HG03457 (cell line): ENCODE results near the gene FIGN.

Experiments
- ATAC-seq: cut with Tn5 transposase; IDR thresholded peaks from one replicate; pipeline ENCODE4 v1.9.1; 2021; ENCODE audit warnings: moderate number of reproducible peaks; ENCODE audit not compliant: unreplicated experiment

Gene FIGN

GRCh38 chr2:163626208-163626607 is 109.6 kb downstream of the FIGN start:
- no peak for ATAC-seq

DNA sequence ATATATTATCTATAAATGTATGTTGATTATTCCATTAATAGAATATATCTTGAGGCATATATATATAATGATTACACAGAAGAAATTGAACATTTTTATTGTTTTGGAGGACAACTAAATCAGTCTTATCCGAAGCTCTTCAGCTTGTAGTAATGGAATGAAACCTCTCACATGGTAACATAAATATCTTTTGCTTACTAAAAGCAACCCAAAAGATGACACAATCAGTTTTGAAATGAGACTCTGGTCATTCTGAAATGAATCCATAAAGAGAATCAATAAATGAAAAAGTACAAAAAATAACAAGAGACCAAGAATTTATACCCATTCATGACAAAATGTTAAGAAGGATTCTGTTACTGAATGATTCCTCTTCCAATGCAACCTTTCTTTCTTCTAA is 110.2 kb downstream of the FIGN start:
- no peak for ATAC-seq

- ATAC-seq = no peak
These were observed 114.3 kb downstream of the FIGN start for GRCh38 chr2:163621445-163622004.

GRCh38 chr2:163617517-163617916 is 118.3 kb downstream of the FIGN start:
- no peak for ATAC-seq

DNA sequence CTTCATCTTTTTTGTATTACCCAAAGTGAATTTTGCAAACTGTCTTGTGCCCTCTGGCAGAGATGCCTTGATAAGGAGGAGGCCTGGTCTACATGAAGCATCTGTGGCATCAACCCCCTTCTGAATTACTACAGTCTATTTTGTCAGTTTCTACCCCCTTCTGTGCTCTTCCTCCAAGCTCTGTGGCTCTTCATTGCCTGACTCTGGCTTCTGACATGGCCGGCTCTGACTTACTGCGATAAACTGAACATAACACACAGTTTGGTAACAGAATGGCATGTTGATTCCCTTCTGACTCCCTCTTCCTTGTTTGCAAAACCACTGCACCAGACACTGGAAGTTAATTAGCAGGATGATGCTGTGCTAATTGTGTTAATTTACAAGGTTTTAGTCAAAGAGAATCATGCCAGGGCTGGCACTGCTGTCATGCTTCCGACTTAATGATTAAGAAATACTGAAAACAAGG is 122.5 kb downstream of the FIGN start:
- no peak for ATAC-seq

GRCh38 chr2:163612332-163612731 is 123.5 kb downstream of the FIGN start:
- no peak for ATAC-seq

DNA sequence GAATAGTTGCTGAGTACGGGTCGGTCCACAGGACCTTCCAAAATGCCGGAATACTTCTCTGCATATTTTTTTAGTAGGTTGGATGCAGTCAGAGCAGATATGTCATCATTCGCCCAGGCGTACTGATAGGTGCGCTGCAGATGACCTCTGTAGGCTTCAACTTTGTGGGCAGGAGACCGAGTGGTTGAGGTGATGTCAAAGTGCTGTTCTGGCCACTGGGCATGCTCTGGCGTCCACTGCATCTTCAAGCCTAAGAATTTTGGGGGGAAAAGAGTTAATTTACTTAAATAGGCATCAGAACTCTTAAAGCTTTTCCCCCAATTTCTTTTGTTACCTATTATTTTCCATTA is 124.3 kb downstream of the FIGN start:
- ATAC-seq = no peak

DNA sequence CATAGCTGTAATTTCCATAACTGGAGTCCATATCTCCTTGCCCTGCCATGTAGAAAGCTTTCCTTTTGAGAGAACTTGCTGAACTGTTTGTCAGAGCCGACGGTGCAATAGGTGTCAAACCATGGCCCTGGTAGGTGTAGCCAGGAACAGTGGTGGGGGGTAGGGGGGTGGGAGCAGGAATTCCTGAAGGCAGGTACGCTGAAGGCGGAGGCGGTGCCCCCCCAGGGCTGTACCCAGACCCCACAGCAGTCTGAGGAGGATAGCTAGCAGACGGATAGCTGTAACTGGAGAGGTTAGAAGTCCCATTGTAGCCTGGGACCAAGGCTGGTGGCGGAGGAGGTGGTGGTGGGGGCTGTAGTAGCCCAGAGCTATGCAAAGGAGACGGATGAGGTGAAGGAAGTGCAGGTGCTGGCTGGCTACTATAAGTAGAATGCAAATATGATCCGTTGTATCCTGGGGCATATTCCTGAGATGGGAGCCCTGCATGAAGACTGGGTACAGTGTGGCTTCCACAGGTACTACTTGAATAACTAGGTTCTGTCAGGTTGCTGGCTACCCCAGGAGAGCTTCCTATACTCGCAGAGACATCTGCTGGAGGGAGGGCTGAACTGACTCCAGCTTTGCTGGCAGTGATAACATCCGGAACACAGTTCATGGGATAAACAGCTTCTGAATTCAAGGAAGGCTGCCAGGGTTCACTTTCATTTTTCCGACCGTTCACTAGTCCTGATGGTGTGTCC is 124.8 kb downstream of the FIGN start:
- ATAC-seq = no peak

DNA sequence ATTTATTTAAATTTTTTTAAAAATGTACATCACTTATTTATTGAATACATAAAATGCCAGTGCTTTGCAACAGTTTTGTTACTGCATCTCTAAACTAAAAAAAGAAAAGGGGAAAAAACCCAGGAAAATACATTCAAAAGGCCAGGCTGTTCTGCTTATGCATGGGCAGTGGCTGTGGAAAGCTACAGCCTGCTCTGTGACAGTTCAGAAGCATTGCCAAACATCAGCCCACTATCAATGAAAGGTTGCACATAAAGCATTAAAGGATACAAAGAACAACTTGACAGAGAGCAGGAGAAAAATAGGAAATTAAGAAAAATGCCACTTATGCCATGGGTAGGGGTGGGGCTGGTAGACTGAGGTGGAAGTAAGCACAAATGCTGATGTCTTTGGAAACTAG is 128.2 kb downstream of the FIGN start:
- ATAC-seq = no peak

- ATAC-seq = no peak
These were observed 128.9 kb downstream of the FIGN start for GRCh38 chr2:163606878-163607277.

GRCh38 chr2:163605779-163606178 is 130.0 kb downstream of the FIGN start:
- ATAC-seq = no peak

GRCh38 chr2:163604941-163605555 is 130.8 kb downstream of the FIGN start:
- no peak for ATAC-seq

- ATAC-seq = no peak
These were observed 133.6 kb downstream of the FIGN start for GRCh38 chr2:163602196-163602595.

DNA sequence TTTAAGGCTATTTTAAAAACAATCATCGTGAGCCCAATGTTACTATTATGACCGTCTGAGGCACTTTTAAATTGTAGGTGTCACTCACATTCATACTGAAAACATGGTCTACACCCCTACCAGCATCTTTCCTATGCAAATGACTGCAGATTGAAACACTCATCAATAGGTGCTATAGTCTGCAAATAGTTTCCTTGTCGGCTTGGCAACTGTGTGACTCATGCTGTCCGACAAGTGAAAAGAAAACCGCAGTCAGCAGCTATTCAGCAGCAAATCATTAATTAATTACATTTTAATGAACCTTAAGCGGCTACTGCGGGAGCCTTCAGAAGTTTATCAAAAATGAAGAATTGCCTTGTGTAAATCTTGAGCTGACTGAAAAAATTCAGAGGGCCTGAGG is 134.4 kb downstream of the FIGN start:
- no peak for ATAC-seq

DNA sequence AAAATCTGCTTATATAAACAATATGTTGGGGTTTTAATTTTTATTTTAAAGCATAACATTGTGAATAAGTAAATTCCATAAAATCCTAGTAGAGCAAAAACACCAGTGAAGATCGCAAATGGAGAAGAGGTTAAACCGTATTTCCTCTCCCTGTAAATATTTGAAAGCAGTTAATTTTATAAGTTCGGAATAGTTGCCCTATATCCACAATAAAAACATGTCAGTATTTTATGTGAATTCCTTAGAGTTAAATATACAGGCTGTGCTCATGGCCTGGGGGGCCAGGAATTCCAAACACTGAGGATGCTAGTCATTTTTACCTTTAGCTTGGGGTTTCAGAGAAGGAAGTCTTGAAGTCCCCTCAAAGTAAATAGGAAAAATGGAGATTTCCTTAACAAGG is 135.0 kb downstream of the FIGN start:
- no peak for ATAC-seq

DNA sequence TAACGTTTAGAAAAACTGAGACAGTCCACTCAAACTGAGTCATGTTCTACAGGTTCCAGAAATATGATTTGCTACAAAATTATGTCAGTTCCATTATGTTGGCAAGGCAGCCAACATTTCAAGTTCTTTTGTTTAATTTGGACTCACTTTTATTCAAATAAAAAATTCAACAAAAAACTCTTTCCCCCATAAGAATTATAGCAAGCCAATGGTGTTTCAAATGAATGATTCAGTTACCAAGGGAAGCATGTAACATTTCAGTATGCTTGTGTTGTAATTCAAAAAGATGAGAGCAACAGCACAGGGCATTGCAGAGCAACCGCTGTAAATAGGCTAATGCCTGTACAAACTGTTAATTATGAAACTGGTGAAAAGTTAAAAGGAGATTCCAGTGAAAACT is 140.8 kb downstream of the FIGN start:
- no peak for ATAC-seq

- no peak for ATAC-seq
These were observed 141.3 kb downstream of the FIGN start for GRCh38 chr2:163594497-163594896.

GRCh38 chr2:163593982-163594381 is 141.8 kb downstream of the FIGN start:
- no peak for ATAC-seq

DNA sequence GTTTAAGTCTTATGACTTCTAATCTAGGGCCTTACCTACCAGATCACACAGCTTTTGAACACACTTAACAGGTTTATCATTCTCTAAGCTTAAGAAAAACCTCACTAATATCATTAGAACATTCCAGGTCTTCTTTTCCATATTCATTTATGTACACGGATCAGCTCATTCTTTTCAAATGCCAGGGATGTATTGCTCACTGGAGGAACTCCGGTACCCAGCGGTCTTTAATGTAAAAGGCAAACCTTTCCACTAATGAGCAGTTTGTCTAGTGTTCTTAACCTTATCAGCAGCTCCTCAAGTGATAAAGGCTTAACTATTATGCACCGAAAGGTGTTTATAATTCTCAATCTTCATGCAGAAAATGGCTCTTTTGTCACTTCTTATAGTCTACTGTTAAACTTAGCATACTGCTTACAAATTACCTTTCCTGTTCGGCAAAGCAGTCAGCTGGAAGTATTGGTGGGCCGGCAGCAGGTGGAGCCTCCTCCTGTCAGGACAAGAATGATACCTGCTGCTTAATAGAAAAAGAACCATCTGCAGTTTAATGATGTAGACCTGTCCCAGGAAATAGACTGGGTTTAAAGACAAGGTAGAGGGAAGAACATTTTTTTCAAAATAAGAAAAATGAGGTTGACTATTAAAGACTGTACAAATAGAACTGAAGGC is 142.7 kb downstream of the FIGN start:
- ATAC-seq = no peak

DNA sequence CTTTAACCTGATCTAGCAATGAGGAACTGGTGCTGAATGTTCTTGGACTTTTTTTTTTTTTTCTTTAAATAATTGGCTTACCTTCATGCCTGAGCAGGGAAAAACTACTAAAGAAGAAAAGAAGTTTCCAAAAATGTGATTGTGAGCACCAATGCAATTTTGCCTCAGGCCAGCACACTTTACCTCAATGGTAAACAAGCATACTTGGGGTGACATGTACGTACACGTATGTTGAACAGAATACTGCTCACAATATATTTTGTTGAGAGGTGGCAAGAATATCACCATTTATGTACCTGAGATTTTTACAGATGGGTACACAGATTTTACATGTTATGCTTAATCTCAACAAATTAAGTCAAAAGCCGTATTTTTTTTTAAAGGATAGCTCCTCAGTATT is 144.3 kb downstream of the FIGN start:
- no peak for ATAC-seq

DNA sequence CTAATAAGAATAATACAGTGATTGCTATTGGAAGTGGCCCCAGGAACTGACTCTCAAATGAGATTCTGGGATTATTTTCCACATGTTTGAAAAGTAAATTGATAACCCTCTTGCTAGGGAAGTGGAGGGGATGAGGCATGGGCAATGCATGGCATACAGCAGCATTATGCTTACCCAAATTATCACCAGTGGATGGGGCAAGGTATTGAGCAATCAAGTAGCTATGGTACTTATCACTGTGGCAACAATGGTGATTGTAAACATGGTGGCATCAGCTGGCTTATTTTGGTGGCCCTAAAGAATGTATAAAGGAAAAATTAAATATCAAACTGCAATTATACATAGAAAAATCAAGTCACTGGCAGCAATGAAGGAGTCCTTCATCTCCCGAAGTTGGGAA is 155.1 kb downstream of the FIGN start:
- no peak for ATAC-seq

- ATAC-seq = no peak
These were observed 161.5 kb downstream of the FIGN start for GRCh38 chr2:163574309-163574708.
